Type B pancreatic cell (in vitro differentiated cells): ENCODE measurements around the gene GPR85. TPM values are rescaled to one million over a fixed set of nuclear protein-coding genes. Genes with fewer than 3 reads are reported as not detected.
"Not testable (repeated sequence)": the region's sequence is repeated elsewhere in the genome, so short reads cannot be mapped to it uniquely, and the experiment has no call there.

Experiments
- DNase-seq: peaks from one replicate; pipeline ENCODE4 v3.0.0; 2021; ENCODE audit warnings: mixed read lengths; ENCODE audit not compliant: unreplicated experiment; ENCODE audit errors: extremely low spot score
- H3K27ac Mint-ChIP-seq: 2 replicates; pipeline ENCODE4 v1.8.0; 2021; ENCODE audit warnings: mild to moderate bottlenecking, mixed read lengths
- H3K27me3 Mint-ChIP-seq: 2 replicates; pipeline ENCODE4 v1.8.0; 2021; ENCODE audit warnings: mixed read lengths
- H3K36me3 Mint-ChIP-seq: 2 replicates; pipeline ENCODE4 v1.8.0; 2021; ENCODE audit warnings: mixed read lengths
- H3K4me1 Mint-ChIP-seq: one replicate; pipeline ENCODE4 v1.8.0; 2021; ENCODE audit warnings: mixed read lengths; ENCODE audit not compliant: unreplicated experiment
- H3K4me3 Mint-ChIP-seq: 2 replicates; pipeline ENCODE4 v1.8.0; 2021; ENCODE audit warnings: mild to moderate bottlenecking, mixed read lengths
- H3K9me3 Mint-ChIP-seq: 2 replicates; pipeline ENCODE4 v1.8.0; 2021; ENCODE audit warnings: mixed read lengths
- CTCF ChIP-seq: fragments of 200-600 bp; sonication (generic); conservative IDR thresholded peaks from 2 replicates; pipeline ENCODE4 v1.5.0; 2021; ENCODE audit warnings: antibody characterized with exemption, mild to moderate bottlenecking
- total RNA-seq: library from RNA; stranded (reverse); gene quantifications from 2 replicates; pipeline ENCODE4 v1.2.1, GENCODE V29; 2021; ENCODE audit warnings: low replicate concordance

Gene GPR85
- total RNA-seq, 1 donor from 2014 or later: 5.0 TPM

- no peaks in the 10 kb centered on the region for H3K27me3 Mint-ChIP-seq
Measured at GRCh38 chr7:113120647-113121046, 34.0 kb upstream of the GPR85 start.

GRCh38 chr7:113119429-113119828 is 32.8 kb upstream of the GPR85 start:
- Mint-ChIP-seq H3K4me1 (peaks cover 10% of the 10 kb centered on the region), H3K36me3 (peaks cover 3% of the 10 kb centered on the region), H3K4me3 (peak overlapping the region; percentile 97), H3K27me3 (no peaks in the 10 kb centered on the region), H3K27ac (no peak overlapping the region), H3K9me3 (no peaks in the 10 kb centered on the region)
- TF ChIP-seq CTCF: no peak
- no peak for DNase-seq

More at GRCh38 chr7:113120647-113121046, 34.0 kb upstream of the GPR85 start:
- no peak for TF ChIP-seq CTCF
- no peak for DNase-seq
- Mint-ChIP-seq H3K4me1 (peaks cover 10% of the 10 kb centered on the region), H3K9me3 (no peaks in the 10 kb centered on the region), H3K4me3 (no peak overlapping the region), H3K27ac (no peak overlapping the region), H3K36me3 (peaks cover 3% of the 10 kb centered on the region)

- peak; percentile 47 for TF ChIP-seq CTCF
- Mint-ChIP-seq H3K4me1 (peaks cover 10% of the 10 kb centered on the region), H3K27me3 (no peaks in the 10 kb centered on the region), H3K4me3 (peak within 1 kb of the TSS; percentile 97), H3K27ac (peak within 1 kb of the TSS; percentile 84), H3K9me3 (no peaks in the 10 kb centered on the region), H3K36me3 (peaks cover 5% of the 10 kb centered on the region)
- DNase-seq: peak; percentile 86
Measured at GRCh38 chr7:113118074-113118959, 31.7 kb upstream of the GPR85 start, which contains the start of gene SMIM30. Gene SMIM30 (minus strand): TSS chr7:113118554. CDS start chr7:113117578, 976 bp downstream.

- not testable (repeated sequence) for H3K27me3 Mint-ChIP-seq, H3K9me3 Mint-ChIP-seq, H3K36me3 Mint-ChIP-seq, DNase-seq
- H3K4me1 Mint-ChIP-seq: peaks cover 10% of the 10 kb centered on the region
- peak overlapping the region; percentile 97 for H3K4me3 Mint-ChIP-seq
- peak overlapping the region; percentile 84 for H3K27ac Mint-ChIP-seq
Measured at GRCh38 chr7:113117374-113117774, 30.7 kb upstream of the GPR85 start.

- H3K9me3 Mint-ChIP-seq: no peaks in the 10 kb centered on the region
- no peak overlapping the region for H3K4me3 Mint-ChIP-seq
- no peaks in the 10 kb centered on the region for H3K27me3 Mint-ChIP-seq
- H3K27ac Mint-ChIP-seq: no peak overlapping the region
- H3K36me3 Mint-ChIP-seq: peaks cover 7% of the 10 kb centered on the region
- peak; percentile 24 for TF ChIP-seq CTCF
- no peak for DNase-seq
- H3K4me1 Mint-ChIP-seq: peaks cover 14% of the 10 kb centered on the region
Measured at GRCh38 chr7:113113912-113114311, 27.3 kb upstream of the GPR85 start.

- Mint-ChIP-seq H3K4me3 (peak overlapping the region; percentile 33), H3K9me3 (no peaks in the 10 kb centered on the region), H3K27ac (peak overlapping the region; percentile 64), H3K27me3 (no peaks in the 10 kb centered on the region), H3K4me1 (peaks cover 4% of the 10 kb centered on the region), H3K36me3 (peaks cover 4% of the 10 kb centered on the region)
- no peak for TF ChIP-seq CTCF
- no peak for DNase-seq
Measured at GRCh38 chr7:113109718-113110117, 23.1 kb upstream of the GPR85 start.
